Measurements from ENCODE around the gene USE1.

USE1 gene

DNA sequence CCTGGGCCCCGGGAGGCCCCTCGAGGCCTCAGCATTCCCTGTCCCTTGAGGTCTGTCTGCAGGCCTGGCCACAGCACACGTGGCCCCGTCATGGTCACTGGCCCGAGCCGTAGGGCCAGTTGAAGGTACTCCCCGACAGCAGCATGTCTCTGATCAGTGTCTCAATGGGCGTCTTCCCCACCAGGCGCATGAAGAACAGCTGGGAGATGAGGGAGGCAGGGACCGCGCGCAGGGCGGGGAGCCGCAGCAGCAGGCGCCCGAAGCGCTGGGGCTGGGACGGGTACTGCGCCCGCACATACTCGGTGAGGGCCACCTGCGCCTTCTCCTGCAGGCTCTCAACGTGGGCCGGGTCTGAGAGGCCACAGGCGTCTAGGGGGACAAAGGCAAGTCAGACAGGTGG is 17.1 kb downstream of the USE1 start:
- Histone ChIP-seq H3K4me3 (ENCODE audit: low read length, poor library complexity, severe bottlenecking) (no peak overlapping the region), H3F3A (ENCODE audit: low read depth) (no peaks in the 10 kb centered on the region)

DNA sequence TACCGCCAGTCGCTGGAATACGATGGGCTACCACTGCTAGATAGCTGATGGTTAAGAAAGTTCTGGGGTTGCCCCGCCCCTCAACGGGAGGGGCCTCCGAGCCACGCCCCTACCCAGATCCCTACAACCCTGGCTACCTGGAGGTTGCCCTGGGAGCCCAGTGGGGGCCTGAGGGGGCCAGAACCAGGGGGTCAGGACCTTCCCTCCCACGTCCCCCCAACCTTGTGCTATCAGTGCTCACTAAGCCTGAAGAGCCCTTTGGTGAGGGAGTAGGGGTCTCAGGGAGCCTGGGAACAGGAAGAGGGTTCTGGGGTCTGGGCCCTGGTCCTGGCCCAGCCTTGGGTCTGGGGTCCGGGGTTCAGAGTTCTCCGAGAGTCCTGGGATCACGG is 19.7 kb downstream of the USE1 start:
- Histone ChIP-seq H3K79me2 (ENCODE audit: insufficient read depth, low read length) (peaks cover 28% of the 10 kb centered on the region), H3F3A (ENCODE audit: low read depth) (no peaks in the 10 kb centered on the region), H3K27me3 (ENCODE audit: insufficient read depth, low read length, poor library complexity, severe bottlenecking) (no peaks in the 10 kb centered on the region), H3K9me3 (ENCODE audit: insufficient read depth, low read depth, low read length) (no peaks in the 10 kb centered on the region), H3K9me2 (replicated peaks; ENCODE audit: low read depth, low read length) (no peaks in the 10 kb centered on the region), H2AFZ (ENCODE audit: low read length) (no peak overlapping the region), H3K36me3 (ENCODE audit: insufficient read depth, low read length) (peaks cover 11% of the 10 kb centered on the region; the same call in 1 of the 2 replicates), H3K9ac (ENCODE audit: low read depth, low read length, poor library complexity, severe bottlenecking) (peak overlapping the region; percentile 80), H3K4me2 (ENCODE audit: low read depth, low read length, poor library complexity, severe bottlenecking) (peak overlapping the region; percentile 89), H4K20me1 (ENCODE audit: insufficient read depth, low read length, poor library complexity, severe bottlenecking) (peaks cover 7% of the 10 kb centered on the region), H3K4me3 (ENCODE audit: low read length, poor library complexity, severe bottlenecking) (peak overlapping the region; percentile 79), H3K4me1 (ENCODE audit: insufficient read depth, low read length, poor library complexity, severe bottlenecking) (peaks cover 18% of the 10 kb centered on the region)
- TF ChIP-seq EZH2phosphoT487 (IDR thresholded peaks at IDR 0.05; ENCODE audit: borderline replicate concordance) = no peak
- TF ChIP-seq, protein P1, sequence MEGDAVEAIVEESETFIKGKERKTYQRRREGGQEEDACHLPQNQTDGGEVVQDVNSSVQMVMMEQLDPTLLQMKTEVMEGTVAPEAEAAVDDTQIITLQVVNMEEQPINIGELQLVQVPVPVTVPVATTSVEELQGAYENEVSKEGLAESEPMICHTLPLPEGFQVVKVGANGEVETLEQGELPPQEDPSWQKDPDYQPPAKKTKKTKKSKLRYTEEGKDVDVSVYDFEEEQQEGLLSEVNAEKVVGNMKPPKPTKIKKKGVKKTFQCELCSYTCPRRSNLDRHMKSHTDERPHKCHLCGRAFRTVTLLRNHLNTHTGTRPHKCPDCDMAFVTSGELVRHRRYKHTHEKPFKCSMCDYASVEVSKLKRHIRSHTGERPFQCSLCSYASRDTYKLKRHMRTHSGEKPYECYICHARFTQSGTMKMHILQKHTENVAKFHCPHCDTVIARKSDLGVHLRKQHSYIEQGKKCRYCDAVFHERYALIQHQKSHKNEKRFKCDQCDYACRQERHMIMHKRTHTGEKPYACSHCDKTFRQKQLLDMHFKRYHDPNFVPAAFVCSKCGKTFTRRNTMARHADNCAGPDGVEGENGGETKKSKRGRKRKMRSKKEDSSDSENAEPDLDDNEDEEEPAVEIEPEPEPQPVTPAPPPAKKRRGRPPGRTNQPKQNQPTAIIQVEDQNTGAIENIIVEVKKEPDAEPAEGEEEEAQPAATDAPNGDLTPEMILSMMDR (conservative IDR thresholded peaks at IDR 0.05; ENCODE audit: low read length) = no peak

More for the DNA sequence above, 17.1 kb downstream of the USE1 start:
- Histone ChIP-seq H3K9me3 (ENCODE audit: insufficient read depth, low read depth, low read length) (no peaks in the 10 kb centered on the region), H3K4me1 (ENCODE audit: insufficient read depth, low read length, poor library complexity, severe bottlenecking) (peaks cover 18% of the 10 kb centered on the region), H3K27me3 (ENCODE audit: insufficient read depth, low read length, poor library complexity, severe bottlenecking) (no peaks in the 10 kb centered on the region), H3K36me3 (ENCODE audit: insufficient read depth, low read length) (peaks cover 11% of the 10 kb centered on the region; the same call in 1 of the 2 replicates), H3K9ac (ENCODE audit: low read depth, low read length, poor library complexity, severe bottlenecking) (no peak overlapping the region), H3K9me2 (replicated peaks; ENCODE audit: low read depth, low read length) (no peaks in the 10 kb centered on the region), H4K20me1 (ENCODE audit: insufficient read depth, low read length, poor library complexity, severe bottlenecking) (peaks cover 7% of the 10 kb centered on the region), H3K79me2 (ENCODE audit: insufficient read depth, low read length) (peaks cover 23% of the 10 kb centered on the region), H2AFZ (ENCODE audit: low read length) (no peak overlapping the region), H3K4me2 (ENCODE audit: low read depth, low read length, poor library complexity, severe bottlenecking) (no peak overlapping the region)
- TF ChIP-seq, protein P1 (conservative IDR thresholded peaks at IDR 0.05; ENCODE audit: low read length) = no peak
- TF ChIP-seq EZH2phosphoT487 (IDR thresholded peaks at IDR 0.05; ENCODE audit: borderline replicate concordance) = no peak

GRCh38 chr19:17235300-17235970 is 20.3 kb downstream of the USE1 start:
- H3K4me2 ChIP-seq (ENCODE audit: low read depth, low read length, poor library complexity, severe bottlenecking) = peak overlapping the region; percentile 89
- H3F3A ChIP-seq (ENCODE audit: low read depth) = no peaks in the 10 kb centered on the region
- no peaks in the 10 kb centered on the region for H3K9me3 ChIP-seq (ENCODE audit: insufficient read depth, low read depth, low read length)
- peaks cover 18% of the 10 kb centered on the region for H3K4me1 ChIP-seq (ENCODE audit: insufficient read depth, low read length, poor library complexity, severe bottlenecking)
- H3K9ac ChIP-seq (ENCODE audit: low read depth, low read length, poor library complexity, severe bottlenecking) = peak overlapping the region; percentile 80
- peak overlapping the region; percentile 79 for H3K4me3 ChIP-seq (ENCODE audit: low read length, poor library complexity, severe bottlenecking)
- H2AFZ ChIP-seq (ENCODE audit: low read length) = peak overlapping the region; percentile 72; the same call in 1 of the 2 replicates
- peaks cover 11% of the 10 kb centered on the region; the same call in 1 of the 2 replicates for H3K36me3 ChIP-seq (ENCODE audit: insufficient read depth, low read length)
- H4K20me1 ChIP-seq (ENCODE audit: insufficient read depth, low read length, poor library complexity, severe bottlenecking) = peaks cover 7% of the 10 kb centered on the region
- H3K79me2 ChIP-seq (ENCODE audit: insufficient read depth, low read length) = peaks cover 33% of the 10 kb centered on the region
- H3K27me3 ChIP-seq (ENCODE audit: insufficient read depth, low read length, poor library complexity, severe bottlenecking) = no peaks in the 10 kb centered on the region
- no peak for TF ChIP-seq EZH2phosphoT487 (IDR thresholded peaks at IDR 0.05; ENCODE audit: borderline replicate concordance)
- TF ChIP-seq, protein P1 (conservative IDR thresholded peaks at IDR 0.05; ENCODE audit: low read length) = peak; percentile 54
- no peaks in the 10 kb centered on the region for H3K9me2 ChIP-seq (replicated peaks; ENCODE audit: low read depth, low read length)
